ENCODE results near the gene GMDS.

Gene GMDS

GRCh38 chr6:1838604-1839213 lies 406.7 kb downstream of the GMDS start:
- Histone ChIP-seq H3K9me3 (ENCODE audit: control insufficient read depth, low read length) (no peaks in the 10 kb centered on the region), H3K27ac (ENCODE audit: low read depth, low read length, severe bottlenecking) (no peak overlapping the region), H3K4me1 (ENCODE audit: control insufficient read depth, insufficient read depth, low read length, poor library complexity, severe bottlenecking) (peaks cover 10% of the 10 kb centered on the region), H3K4me3 (ENCODE audit: extremely low read depth, insufficient read depth, low read length, poor library complexity, severe bottlenecking) (no peak overlapping the region), H3K36me3 (ENCODE audit: control insufficient read depth, insufficient read depth, low read length) (no peaks in the 10 kb centered on the region)
- WGBS, 2 experiments (ENCODE audit: insufficient coverage in 2 of 2), result 90 to 92% methylated on average over 2 of the region's 5 CpGs

DNA sequence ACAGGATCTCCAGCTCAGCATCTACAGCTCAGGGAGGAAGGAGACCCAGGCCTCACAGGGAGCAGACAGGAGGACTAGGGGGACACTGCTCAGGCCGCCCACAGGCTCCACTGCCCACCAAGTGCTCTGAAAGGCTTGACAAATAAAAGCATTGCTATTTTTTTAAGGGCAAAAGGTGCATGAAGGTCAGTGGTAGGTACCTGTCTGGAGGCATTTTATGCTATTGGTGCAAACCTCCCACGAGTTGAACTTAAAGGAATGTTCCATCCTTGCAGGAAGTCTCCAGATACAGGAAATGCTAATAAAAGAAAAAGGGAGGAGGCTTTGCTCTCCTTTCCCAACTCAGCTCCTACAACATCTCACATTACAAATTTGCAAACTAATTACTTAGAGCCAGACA lies 407.6 kb downstream of the GMDS start:
- WGBS, 2 experiments (ENCODE audit: insufficient coverage in 2 of 2), result 100% methylated on average over 1 of the region's 2 CpGs

DNA sequence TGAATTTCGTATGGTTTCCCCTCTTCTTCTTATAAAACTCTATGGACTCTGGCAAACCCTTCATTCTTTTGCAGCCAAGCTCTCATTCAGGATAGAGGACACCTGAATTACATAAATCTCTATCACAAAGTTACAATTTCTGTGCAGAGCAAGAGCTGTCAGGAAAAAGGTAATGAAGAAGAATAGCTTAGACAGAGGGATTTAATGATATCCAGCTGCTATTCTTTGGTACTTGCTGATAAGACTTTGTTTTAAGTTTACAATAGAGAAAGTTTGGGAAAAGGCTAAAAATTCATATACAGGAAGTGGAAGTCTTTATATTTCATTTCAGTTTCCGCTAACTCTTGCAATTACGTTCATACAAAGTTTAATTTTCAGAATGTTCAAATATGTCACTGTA lies 408.7 kb downstream of the GMDS start:
- 83 to 100% methylated on average over 1 of the region's 3 CpGs for WGBS, 2 experiments (ENCODE audit: insufficient coverage in 2 of 2)

More for the DNA sequence above, 407.6 kb downstream of the GMDS start:
- peak overlapping the region; percentile 18 for H3K27ac ChIP-seq (ENCODE audit: low read depth, low read length, severe bottlenecking)
- no peaks in the 10 kb centered on the region for H3K36me3 ChIP-seq (ENCODE audit: control insufficient read depth, insufficient read depth, low read length)
- H3K4me3 ChIP-seq (ENCODE audit: extremely low read depth, insufficient read depth, low read length, poor library complexity, severe bottlenecking), result no peak overlapping the region
- peaks cover 10% of the 10 kb centered on the region for H3K4me1 ChIP-seq (ENCODE audit: control insufficient read depth, insufficient read depth, low read length, poor library complexity, severe bottlenecking)
- H3K9me3 ChIP-seq (ENCODE audit: control insufficient read depth, low read length), result no peaks in the 10 kb centered on the region

GRCh38 chr6:1834646-1835516 lies 410.5 kb downstream of the GMDS start:
- Histone ChIP-seq H3K36me3 (ENCODE audit: control insufficient read depth, insufficient read depth, low read length) (no peaks in the 10 kb centered on the region), H3K4me3 (ENCODE audit: extremely low read depth, insufficient read depth, low read length, poor library complexity, severe bottlenecking) (no peak overlapping the region), H3K9me3 (ENCODE audit: control insufficient read depth, low read length) (no peaks in the 10 kb centered on the region), H3K27ac (ENCODE audit: low read depth, low read length, severe bottlenecking) (no peak overlapping the region), H3K4me1 (ENCODE audit: control insufficient read depth, insufficient read depth, low read length, poor library complexity, severe bottlenecking) (peaks cover 10% of the 10 kb centered on the region)
- 78 to 83% methylated on average over 7 of the region's 10 CpGs for WGBS, 2 experiments (ENCODE audit: insufficient coverage in 2 of 2)

More for the DNA sequence above, 408.7 kb downstream of the GMDS start:
- Histone ChIP-seq H3K4me3 (ENCODE audit: extremely low read depth, insufficient read depth, low read length, poor library complexity, severe bottlenecking) (no peak overlapping the region), H3K36me3 (ENCODE audit: control insufficient read depth, insufficient read depth, low read length) (no peaks in the 10 kb centered on the region), H3K4me1 (ENCODE audit: control insufficient read depth, insufficient read depth, low read length, poor library complexity, severe bottlenecking) (peaks cover 10% of the 10 kb centered on the region), H3K9me3 (ENCODE audit: control insufficient read depth, low read length) (no peaks in the 10 kb centered on the region), H3K27ac (ENCODE audit: low read depth, low read length, severe bottlenecking) (no peak overlapping the region)

- peaks cover 10% of the 10 kb centered on the region for H3K4me1 ChIP-seq (ENCODE audit: control insufficient read depth, insufficient read depth, low read length, poor library complexity, severe bottlenecking)
- no peak overlapping the region for H3K27ac ChIP-seq (ENCODE audit: low read depth, low read length, severe bottlenecking)
- no peaks in the 10 kb centered on the region for H3K36me3 ChIP-seq (ENCODE audit: control insufficient read depth, insufficient read depth, low read length)
- H3K4me3 ChIP-seq (ENCODE audit: extremely low read depth, insufficient read depth, low read length, poor library complexity, severe bottlenecking), result no peak overlapping the region
- WGBS, 2 experiments (ENCODE audit: insufficient coverage in 2 of 2), result no CpG with 5 or more reads among the region's 2 CpGs
- H3K9me3 ChIP-seq (ENCODE audit: control insufficient read depth, low read length), result peaks cover 5% of the 10 kb centered on the region
These were observed 411.2 kb downstream of the GMDS start for GRCh38 chr6:1834207-1834606.

DNA sequence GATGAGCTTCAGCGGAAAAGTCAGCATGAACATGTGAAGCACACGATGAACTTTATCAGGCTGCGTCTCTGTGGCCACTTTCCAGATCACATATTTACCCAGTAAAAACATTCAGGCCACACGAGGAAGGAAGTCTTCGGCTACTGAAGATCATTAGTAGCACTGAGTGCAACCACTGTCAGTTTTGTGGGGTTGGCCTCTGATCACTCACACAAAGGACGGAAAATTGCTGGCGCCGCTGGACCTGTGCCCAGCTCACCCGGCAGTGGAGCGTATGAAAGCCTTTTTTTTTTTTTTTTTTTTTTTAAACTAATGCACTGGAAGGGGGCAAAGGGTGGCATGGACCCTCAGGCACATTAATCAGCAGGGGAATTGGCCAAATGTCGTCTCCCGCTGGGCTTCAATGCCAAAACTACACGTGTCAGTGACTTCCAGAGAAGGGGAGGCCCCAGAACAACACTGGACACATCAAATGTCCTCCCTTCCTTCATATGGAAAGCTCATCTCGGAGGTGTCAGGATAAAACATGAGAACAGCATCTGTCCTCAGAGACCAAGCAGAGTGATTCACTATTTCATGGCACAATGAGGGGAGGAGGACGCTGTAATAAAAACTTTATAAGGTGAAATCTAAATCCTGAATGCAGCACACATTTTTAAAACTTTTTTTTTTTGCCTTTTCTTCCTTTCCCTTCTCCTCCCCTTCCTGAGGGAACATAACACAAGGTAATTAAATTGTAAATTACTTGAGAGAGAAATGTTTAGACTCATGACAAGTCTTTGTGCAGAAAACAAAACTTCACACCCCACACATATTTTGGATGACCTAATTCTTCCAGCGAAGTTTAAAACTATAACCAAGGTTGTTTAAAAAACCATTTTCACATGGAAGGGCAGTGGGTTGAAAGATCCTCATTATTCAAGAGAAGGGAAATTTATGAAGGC lies 412.3 kb downstream of the GMDS start:
- H3K9me3 ChIP-seq (ENCODE audit: control insufficient read depth, low read length), result peaks cover 11% of the 10 kb centered on the region
- peaks cover 5% of the 10 kb centered on the region for H3K4me1 ChIP-seq (ENCODE audit: control insufficient read depth, insufficient read depth, low read length, poor library complexity, severe bottlenecking)
- H3K4me3 ChIP-seq (ENCODE audit: extremely low read depth, insufficient read depth, low read length, poor library complexity, severe bottlenecking), result no peak overlapping the region
- 82 to 85% methylated on average over 7 of the region's 16 CpGs for WGBS, 2 experiments (ENCODE audit: insufficient coverage in 2 of 2)
- no peaks in the 10 kb centered on the region for H3K36me3 ChIP-seq (ENCODE audit: control insufficient read depth, insufficient read depth, low read length)
- no peak overlapping the region for H3K27ac ChIP-seq (ENCODE audit: low read depth, low read length, severe bottlenecking)

DNA sequence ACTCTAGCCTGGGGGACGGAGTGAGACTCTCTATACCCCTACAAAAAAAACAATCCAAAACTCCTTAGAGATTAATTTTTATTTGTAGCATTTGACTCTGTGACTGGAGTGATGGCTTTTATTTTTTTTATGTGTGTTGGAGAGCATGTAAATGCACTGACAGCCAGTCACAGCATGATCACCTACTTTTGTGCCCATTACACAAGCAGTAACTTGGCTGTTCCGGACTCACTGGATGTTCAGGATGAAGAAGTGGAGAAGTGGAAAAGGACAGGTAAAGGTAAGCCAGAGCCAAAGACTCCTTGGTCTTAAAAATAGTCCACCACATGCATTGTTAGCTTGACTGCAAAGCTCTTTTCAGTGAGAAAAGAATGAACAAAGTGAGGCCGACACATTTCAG lies 413.0 kb downstream of the GMDS start:
- WGBS, 2 experiments (ENCODE audit: insufficient coverage in 2 of 2), result 96 to 100% methylated on average over 1 to 2 of the region's 3 CpGs
- H3K9me3 ChIP-seq (ENCODE audit: control insufficient read depth, low read length), result peaks cover 12% of the 10 kb centered on the region
- H3K36me3 ChIP-seq (ENCODE audit: control insufficient read depth, insufficient read depth, low read length), result no peaks in the 10 kb centered on the region
- H3K4me1 ChIP-seq (ENCODE audit: control insufficient read depth, insufficient read depth, low read length, poor library complexity, severe bottlenecking), result no peaks in the 10 kb centered on the region
- no peak overlapping the region for H3K27ac ChIP-seq (ENCODE audit: low read depth, low read length, severe bottlenecking)
- no peak overlapping the region for H3K4me3 ChIP-seq (ENCODE audit: extremely low read depth, insufficient read depth, low read length, poor library complexity, severe bottlenecking)

DNA sequence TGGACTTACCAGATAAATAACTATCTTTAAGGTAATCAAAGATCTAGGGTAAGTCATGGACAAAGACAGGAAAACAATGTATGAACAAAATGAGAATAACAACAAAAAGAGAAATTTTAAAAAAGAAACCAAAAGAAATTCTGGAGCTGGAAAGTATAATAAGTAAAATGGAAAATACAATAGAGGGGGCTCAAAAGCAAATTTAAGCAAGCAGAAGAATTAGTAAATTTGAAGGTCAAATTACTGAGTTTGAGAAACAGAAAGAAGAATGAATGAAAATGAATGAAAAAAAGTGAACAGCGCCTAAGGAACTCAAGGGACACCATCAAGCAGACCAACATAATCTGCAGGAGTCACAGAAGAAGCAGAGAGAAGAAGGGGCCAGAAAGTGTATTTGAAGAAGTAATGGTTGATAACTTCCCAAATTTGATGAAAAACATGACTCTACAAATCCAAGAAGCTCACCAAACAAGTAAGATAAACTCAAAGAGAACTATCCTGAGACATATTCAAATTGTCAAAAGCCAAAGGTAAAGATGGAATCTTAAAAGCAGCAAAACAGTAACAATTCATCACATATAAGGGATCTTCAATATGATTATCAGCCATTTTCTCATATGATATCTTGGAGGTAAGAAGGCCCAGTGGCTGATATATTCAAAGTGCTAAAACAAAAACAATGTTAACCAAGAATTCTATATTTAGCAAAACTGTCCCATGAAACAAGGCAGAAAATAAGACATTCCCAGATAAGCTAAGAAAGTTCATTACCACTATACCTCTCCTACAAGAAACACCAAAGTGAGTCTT lies 417.2 kb downstream of the GMDS start:
- Histone ChIP-seq H3K27ac (ENCODE audit: low read depth, low read length, severe bottlenecking) (no peak overlapping the region), H3K4me3 (ENCODE audit: extremely low read depth, insufficient read depth, low read length, poor library complexity, severe bottlenecking) (no peak overlapping the region), H3K9me3 (ENCODE audit: control insufficient read depth, low read length) (peaks cover 12% of the 10 kb centered on the region), H3K4me1 (ENCODE audit: control insufficient read depth, insufficient read depth, low read length, poor library complexity, severe bottlenecking) (no peaks in the 10 kb centered on the region), H3K36me3 (ENCODE audit: control insufficient read depth, insufficient read depth, low read length) (no peaks in the 10 kb centered on the region)
- 83 to 100% methylated on average over 1 of the region's 1 CpG for WGBS, 2 experiments (ENCODE audit: insufficient coverage in 2 of 2)

- no peaks in the 10 kb centered on the region for H3K36me3 ChIP-seq (ENCODE audit: control insufficient read depth, insufficient read depth, low read length)
- H3K4me1 ChIP-seq (ENCODE audit: control insufficient read depth, insufficient read depth, low read length, poor library complexity, severe bottlenecking), result peaks cover 9% of the 10 kb centered on the region
- no peak overlapping the region for H3K27ac ChIP-seq (ENCODE audit: low read depth, low read length, severe bottlenecking)
- WGBS, 2 experiments (ENCODE audit: insufficient coverage in 2 of 2), result 80% methylated on average over 1 of the region's 5 CpGs; no CpG with 5 or more reads in 1 of the 2 experiments
- H3K9me3 ChIP-seq (ENCODE audit: control insufficient read depth, low read length), result peaks cover 12% of the 10 kb centered on the region
- no peak overlapping the region for H3K4me3 ChIP-seq (ENCODE audit: extremely low read depth, insufficient read depth, low read length, poor library complexity, severe bottlenecking)
These were observed 419.5 kb downstream of the GMDS start for GRCh38 chr6:1825926-1826325.

- Histone ChIP-seq H3K27ac (ENCODE audit: low read depth, low read length, severe bottlenecking) (no peak overlapping the region), H3K4me3 (ENCODE audit: extremely low read depth, insufficient read depth, low read length, poor library complexity, severe bottlenecking) (no peak overlapping the region)
- WGBS, 2 experiments (ENCODE audit: insufficient coverage in 2 of 2), result 100% methylated on average over 1 of the region's 1 CpG; no CpG with 5 or more reads in 1 of the 2 experiments
These were observed 420.1 kb downstream of the GMDS start for GRCh38 chr6:1825277-1825676.

More at GRCh38 chr6:1825277-1825676, 420.1 kb downstream of the GMDS start:
- peaks cover 12% of the 10 kb centered on the region for H3K9me3 ChIP-seq (ENCODE audit: control insufficient read depth, low read length)
- peaks cover 9% of the 10 kb centered on the region for H3K4me1 ChIP-seq (ENCODE audit: control insufficient read depth, insufficient read depth, low read length, poor library complexity, severe bottlenecking)
- H3K36me3 ChIP-seq (ENCODE audit: control insufficient read depth, insufficient read depth, low read length), result no peaks in the 10 kb centered on the region
